Uterus (tissue), 4 donors: ENCODE measurements around the gene DBNDD2. TPM values are rescaled to one million over a fixed set of nuclear protein-coding genes. Genes with fewer than 3 reads are reported as not detected.

Experiments
- DNase-seq, 2 donors: peaks; one replicate each; pipeline ENCODE4 v3.0.0-alpha.2; 2019 to 2020
- H3K27ac ChIP-seq, 2 donors: fragments of 200-600 bp; sonication (generic); 1 replicate in 1 of 2; 2 replicates in 1 of 2; pipeline ENCODE4 v1.5.1; 2016 to 2018
- H3K27me3 ChIP-seq, 2 donors: fragments of 200-600 bp; sonication (generic); one replicate each; pipeline ENCODE4 v1.5.1; 2018 to 2019; ENCODE audit warnings: control low read depth in 1 of 2
- H3K36me3 ChIP-seq, 2 donors: fragments of 200-600 bp; sonication (generic); one replicate each; pipeline ENCODE4 v1.5.1; 2019; ENCODE audit warnings: control low read depth in 1 of 2
- H3K4me1 ChIP-seq, 2 donors: fragments of 200-600 bp; sonication (generic); one replicate each; pipeline ENCODE4 v1.5.1; 2018 to 2019; ENCODE audit warnings: control low read depth in 1 of 2
- H3K4me3 ChIP-seq, 2 donors: fragments of 200-600 bp; sonication (generic); 1 replicate in 1 of 2; 2 replicates in 1 of 2; pipeline ENCODE4 v1.5.1; 2018 to 2019; ENCODE audit warnings: mild to moderate bottlenecking in 1 of 2
- H3K9me3 ChIP-seq, 2 donors: fragments of 200-600 bp; sonication (generic); one replicate each; pipeline ENCODE4 v1.5.1; 2019; ENCODE audit warnings: control low read depth in 1 of 2
- CTCF ChIP-seq, 4 experiments: fragments of 200-600 bp in 2 of 4; fragments of 450-650 bp in 2 of 4; sonication (generic) in 2 of 4; IDR thresholded peaks; one replicate each; pipeline ENCODE4 v1.5.1; 2016 to 2019; ENCODE audit warnings: antibody characterized with exemption in 4 of 4, mild to moderate bottlenecking in 2 of 4, moderate library complexity in 1 of 4
- POLR2A ChIP-seq, 2 donors: fragments of 450-650 bp; IDR thresholded peaks; one replicate each; pipeline ENCODE4 v1.6.1; 2016; ENCODE audit warnings: antibody characterized with exemption in 2 of 2, mild to moderate bottlenecking in 1 of 2, moderate library complexity in 1 of 2
- intact Hi-C: fragments of 100-400 bp; cut with DNase I; formaldehyde crosslinking; loops from one replicate; pipeline ENCODE4 v1.15.1; 2023; ENCODE audit warnings: low total_unique reads
- total RNA-seq, 4 donors: library from RNA; depleted of rRNA in 3 of 4; stranded (reverse); fragments of >200 nt in 3 of 4; gene quantifications; one replicate each; pipeline versions ENCODE4 v1.1.0 to v1.2.4, GENCODE V29; 2014 to 2023
- donor health status: DM: yes; HTN: yes; CAD: no.

Gene DBNDD2
- total RNA-seq, 4 donors from 2014 or later, result 7.5 to 84.2 (median 62.4) TPM

DNA sequence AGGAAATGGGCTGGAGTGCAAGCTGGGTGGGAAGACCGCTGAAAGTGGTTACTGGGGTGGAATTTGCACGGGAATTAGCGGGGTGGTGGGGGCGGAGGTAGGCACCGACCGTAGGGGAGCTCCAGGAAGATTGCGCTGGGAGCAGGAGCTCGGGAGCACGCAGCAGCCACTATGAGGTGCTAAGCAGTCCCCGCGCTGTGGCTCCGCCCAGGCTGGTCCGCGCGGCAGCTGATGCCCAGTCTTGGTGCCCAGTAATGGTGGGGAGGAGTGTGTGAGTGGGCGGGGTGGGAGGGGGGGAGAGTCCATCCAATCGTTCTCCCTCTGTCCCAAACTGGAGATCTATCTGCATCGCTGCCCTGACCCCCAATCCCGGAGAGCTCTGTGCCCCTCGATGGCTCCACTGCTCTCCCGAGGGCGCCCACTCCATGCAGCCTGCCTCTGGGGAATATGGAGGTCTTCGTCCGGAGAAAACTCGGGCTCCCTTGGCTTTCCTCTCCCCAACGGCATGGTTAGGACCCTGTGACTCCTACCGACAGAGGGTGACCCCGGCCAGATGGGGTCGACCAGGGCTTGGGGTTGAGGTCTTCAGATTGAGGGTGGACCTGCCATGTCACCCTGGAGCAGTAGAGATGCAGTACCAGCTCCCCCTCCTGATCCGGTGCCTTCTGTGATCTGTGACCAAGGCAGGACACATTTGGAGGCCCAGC is 35.3 kb upstream of the DBNDD2 start:
- Histone ChIP-seq H3K4me3 (peak overlapping the region; percentile 2 to 42), H3K27me3 (no peaks in the 10 kb centered on the region), H3K4me1 (no peaks in the 10 kb centered on the region), H3K27ac (peak overlapping the region; percentile 66 to 80), H3K36me3 (no peaks in the 10 kb centered on the region), H3K9me3 (no peaks in the 10 kb centered on the region)
- peak in 1 of 2 donors; percentile 50 for DNase-seq
- TF ChIP-seq CTCF (IDR thresholded peaks at IDR 0.05), result no peak
- TF ChIP-seq POLR2A (IDR thresholded peaks at IDR 0.05), result no peak
- intact Hi-C loops, result no loop called here

DNA sequence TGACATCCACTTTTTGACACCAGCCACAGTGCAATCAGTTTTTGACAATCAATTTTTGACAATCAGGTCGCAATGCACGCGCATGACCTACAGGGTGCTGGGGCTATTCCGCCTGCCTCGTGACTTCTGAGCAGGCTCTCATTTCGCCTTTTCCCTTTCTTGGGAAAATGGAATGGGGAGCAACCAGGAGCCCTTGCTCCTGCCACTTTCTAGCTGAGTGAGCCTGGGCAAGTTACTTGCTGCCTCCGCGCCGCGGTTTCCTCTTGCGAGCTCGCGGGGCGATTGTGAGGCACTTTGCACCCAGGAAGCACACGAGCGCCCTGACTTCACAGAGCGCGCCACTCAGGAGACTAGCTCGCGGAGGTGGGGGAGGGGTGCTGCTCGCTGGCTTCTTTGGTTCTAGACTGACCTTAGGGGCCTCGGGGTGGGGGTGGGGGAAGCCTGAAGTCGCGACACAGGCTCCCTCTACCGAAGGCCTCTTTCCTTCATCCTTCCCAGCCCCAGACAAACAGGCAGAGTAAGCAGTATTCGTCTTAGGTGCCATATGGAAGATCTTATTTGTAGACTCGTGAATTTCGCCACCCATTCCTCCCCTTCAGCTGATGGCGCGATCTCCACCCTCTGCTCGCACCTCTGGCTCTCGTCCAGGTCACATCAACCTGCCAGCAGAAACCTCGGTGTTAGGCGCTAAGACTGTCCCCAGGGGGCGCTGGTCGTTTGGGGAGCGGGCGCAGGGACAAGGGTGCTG is 34.6 kb upstream of the DBNDD2 start:
- Histone ChIP-seq H3K9me3 (no peaks in the 10 kb centered on the region), H3K4me1 (no peaks in the 10 kb centered on the region), H3K27me3 (no peaks in the 10 kb centered on the region), H3K4me3 (peak overlapping the region; percentile 36 to 42), H3K36me3 (no peaks in the 10 kb centered on the region), H3K27ac (peak overlapping the region; percentile 66 to 80)
- intact Hi-C loops, result no loop called here
- DNase-seq, result peak; percentile 89
- TF ChIP-seq CTCF (IDR thresholded peaks at IDR 0.05) (peak; percentile 84 to 93 (median 90)), POLR2A (IDR thresholded peaks at IDR 0.05) (no peak)

- Histone ChIP-seq H3K4me1 (no peaks in the 10 kb centered on the region), H3K27ac (peak overlapping the region; percentile 66 to 80), H3K9me3 (no peaks in the 10 kb centered on the region), H3K27me3 (no peaks in the 10 kb centered on the region), H3K36me3 (no peaks in the 10 kb centered on the region), H3K4me3 (peak overlapping the region; percentile 36 to 42)
- intact Hi-C loops, result no loop called here
- TF ChIP-seq CTCF (IDR thresholded peaks at IDR 0.05) (no peak), POLR2A (IDR thresholded peaks at IDR 0.05) (no peak)
- no peak for DNase-seq
Measured at GRCh38 chr20:45374101-45374467, 34.0 kb upstream of the DBNDD2 start.

DNA sequence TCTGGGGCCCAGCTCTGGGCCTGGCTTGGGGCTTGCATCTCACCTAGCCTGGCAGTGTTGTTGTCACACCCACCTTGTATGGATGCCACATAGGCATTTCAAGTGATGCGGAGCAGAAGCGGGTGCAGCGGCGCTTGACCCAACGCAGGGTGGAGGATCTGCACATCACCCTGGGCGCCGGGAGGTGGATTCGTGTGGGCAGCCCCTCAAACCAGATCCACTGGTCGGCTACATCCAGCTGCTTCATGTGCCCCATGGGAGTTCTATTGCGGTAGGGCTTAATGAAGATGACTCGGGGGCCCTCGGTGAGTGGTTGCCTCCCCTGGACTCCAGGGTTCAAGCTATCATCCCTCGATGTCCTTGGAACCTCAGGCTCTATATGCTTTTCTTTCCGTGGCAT is 33.1 kb upstream of the DBNDD2 start:
- intact Hi-C loops, result no loop called here

More for the DNA sequence above, 33.1 kb upstream of the DBNDD2 start:
- Histone ChIP-seq H3K36me3 (no peaks in the 10 kb centered on the region), H3K4me1 (no peaks in the 10 kb centered on the region), H3K27ac (no peak overlapping the region), H3K9me3 (no peaks in the 10 kb centered on the region), H3K27me3 (no peaks in the 10 kb centered on the region), H3K4me3 (no peak overlapping the region)
- DNase-seq, result no peak
- TF ChIP-seq CTCF (IDR thresholded peaks at IDR 0.05) (no peak), POLR2A (IDR thresholded peaks at IDR 0.05) (no peak)
